ENCODE results near the gene ARL16. TPM values are rescaled to one million over a fixed set of nuclear protein-coding genes. Genes with fewer than 3 reads are reported as not detected.
A peak's percentile ranks its signal among the peaks of the same experiment; 100 is the strongest.

Gene ARL16
- polyA plus RNA-seq, 1 experiment = 44.7 TPM

DNA sequence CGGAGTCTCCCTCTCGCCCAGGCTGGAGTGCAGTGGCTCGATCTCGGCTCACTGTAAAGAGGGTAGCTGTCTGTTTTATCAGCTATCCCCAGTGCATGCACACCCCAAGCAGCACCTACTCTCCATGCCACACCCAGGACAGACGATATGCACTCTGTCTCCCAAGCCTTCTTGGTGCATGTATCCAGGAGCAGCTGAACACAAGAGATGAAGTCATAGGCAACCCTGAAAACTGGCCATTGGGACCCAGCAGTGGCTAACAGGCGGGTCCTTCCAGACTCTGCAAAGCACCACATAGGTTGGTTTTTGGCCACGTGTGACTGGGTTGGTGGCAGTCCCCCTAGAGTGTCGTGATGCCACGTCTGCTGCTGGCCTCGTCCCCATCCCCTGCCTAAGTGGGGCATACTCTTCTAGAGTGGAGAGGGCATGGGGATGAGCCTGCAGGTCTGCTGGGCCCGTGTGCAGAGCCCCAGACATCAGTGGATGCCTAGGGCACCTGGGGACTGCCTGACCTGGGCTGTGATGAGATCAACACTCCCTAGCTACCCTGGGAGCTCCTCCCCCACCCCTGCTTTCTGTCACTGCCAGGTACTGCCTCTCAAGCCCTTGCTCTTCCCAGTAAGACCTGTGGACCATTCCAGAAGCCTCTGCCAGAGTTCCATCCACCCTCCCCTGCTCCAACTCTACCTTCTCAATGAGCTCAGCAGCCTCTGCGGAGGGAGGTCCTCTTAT is 36.6 kb downstream of the ARL16 start:
- H3K4me3 ChIP-seq (ENCODE audit: low read depth, low read length) = no peak overlapping the region
- H3K27me3 ChIP-seq (ENCODE audit: control insufficient read depth, insufficient read depth, low read length) = peaks cover 10% of the 10 kb centered on the region
- no peak overlapping the region for H3K27ac ChIP-seq (ENCODE audit: low read depth, low read length)
- TF ChIP-seq, protein P1, sequence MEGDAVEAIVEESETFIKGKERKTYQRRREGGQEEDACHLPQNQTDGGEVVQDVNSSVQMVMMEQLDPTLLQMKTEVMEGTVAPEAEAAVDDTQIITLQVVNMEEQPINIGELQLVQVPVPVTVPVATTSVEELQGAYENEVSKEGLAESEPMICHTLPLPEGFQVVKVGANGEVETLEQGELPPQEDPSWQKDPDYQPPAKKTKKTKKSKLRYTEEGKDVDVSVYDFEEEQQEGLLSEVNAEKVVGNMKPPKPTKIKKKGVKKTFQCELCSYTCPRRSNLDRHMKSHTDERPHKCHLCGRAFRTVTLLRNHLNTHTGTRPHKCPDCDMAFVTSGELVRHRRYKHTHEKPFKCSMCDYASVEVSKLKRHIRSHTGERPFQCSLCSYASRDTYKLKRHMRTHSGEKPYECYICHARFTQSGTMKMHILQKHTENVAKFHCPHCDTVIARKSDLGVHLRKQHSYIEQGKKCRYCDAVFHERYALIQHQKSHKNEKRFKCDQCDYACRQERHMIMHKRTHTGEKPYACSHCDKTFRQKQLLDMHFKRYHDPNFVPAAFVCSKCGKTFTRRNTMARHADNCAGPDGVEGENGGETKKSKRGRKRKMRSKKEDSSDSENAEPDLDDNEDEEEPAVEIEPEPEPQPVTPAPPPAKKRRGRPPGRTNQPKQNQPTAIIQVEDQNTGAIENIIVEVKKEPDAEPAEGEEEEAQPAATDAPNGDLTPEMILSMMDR (IDR thresholded peaks at IDR 0.05; ENCODE audit: low read depth, low read length) = no peak
- no peak for DNase-seq (ENCODE audit: low read depth, low spot score)
- peaks cover 12% of the 10 kb centered on the region for H3K9me3 ChIP-seq (ENCODE audit: control insufficient read depth, insufficient read depth, low read length)
- ChIA-PET CTCF (no interaction called here), POLR2A (no interaction called here)

DNA sequence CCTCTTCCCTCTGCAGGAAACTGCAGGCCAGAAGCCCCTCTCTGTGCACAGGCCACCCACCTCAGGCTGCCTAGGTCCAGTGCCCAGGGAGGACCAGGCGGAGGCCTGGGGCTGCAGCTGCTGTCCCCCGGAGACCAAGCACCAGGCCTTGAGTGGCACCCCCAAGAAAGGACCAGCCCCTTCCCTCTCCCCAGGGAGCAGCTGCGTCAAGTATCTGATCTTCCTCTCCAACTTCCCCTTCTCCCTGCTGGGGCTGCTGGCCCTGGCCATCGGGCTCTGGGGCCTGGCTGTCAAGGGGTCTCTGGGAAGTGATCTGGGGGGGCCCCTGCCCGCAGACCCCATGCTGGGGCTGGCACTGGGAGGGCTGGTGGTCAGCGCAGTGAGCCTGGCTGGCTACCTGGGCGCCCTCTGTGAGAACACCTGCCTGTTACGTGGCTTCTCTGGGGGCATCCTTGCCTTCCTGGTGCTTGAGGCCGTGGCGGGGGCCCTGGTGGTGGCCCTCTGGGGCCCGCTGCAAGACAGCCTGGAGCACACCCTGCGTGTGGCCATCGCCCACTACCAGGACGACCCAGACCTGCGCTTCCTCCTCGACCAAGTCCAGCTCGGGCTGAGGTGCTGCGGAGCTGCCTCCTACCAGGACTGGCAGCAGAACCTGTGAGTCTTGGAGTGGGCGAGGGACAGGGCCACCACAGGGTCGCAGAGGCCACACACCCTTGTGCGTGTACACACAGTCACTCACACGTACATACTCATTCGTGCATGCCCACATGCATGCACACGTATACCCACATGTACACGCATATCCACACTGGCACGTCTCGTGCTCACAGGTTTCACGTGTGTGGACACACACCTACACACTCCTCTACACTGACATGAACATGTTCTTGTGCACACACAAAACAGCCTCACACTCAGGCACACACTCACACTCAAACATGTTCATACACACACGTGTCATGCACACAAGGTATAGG is 38.3 kb downstream of the ARL16 start:
- no peak for DNase-seq (ENCODE audit: low read depth, low spot score)
- Histone ChIP-seq H3K27ac (ENCODE audit: low read depth, low read length) (no peak overlapping the region), H3K27me3 (ENCODE audit: control insufficient read depth, insufficient read depth, low read length) (peaks cover 10% of the 10 kb centered on the region), H3K9me3 (ENCODE audit: control insufficient read depth, insufficient read depth, low read length) (peaks cover 12% of the 10 kb centered on the region), H3K4me3 (ENCODE audit: low read depth, low read length) (no peak overlapping the region)
- TF ChIP-seq, protein P1 (IDR thresholded peaks at IDR 0.05; ENCODE audit: low read depth, low read length) = no peak
- CTCF ChIA-PET = no interaction called here
- POLR2A ChIA-PET = no interaction called here

DNA sequence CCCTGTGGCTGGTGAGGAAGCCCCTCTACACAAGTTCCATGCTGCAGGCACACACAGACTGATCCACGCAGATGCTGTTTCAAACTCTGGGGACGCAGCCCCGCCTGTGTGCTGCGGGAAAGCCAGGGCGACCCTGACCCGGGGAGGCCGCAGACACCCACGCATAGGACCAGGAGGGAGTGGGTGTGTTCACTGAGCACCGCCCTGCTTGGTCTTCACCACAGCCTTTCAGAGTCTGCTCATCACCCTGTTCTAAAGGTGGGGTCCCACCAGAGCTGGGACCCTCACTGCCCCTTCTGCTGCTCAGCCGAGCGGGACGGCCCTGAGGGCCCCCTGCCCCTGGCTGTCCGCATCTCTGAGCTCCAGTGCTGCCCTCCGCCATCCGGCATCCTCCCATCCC is 39.1 kb downstream of the ARL16 start:
- TF ChIP-seq, protein P1 (IDR thresholded peaks at IDR 0.05; ENCODE audit: low read depth, low read length) = no peak
- ChIA-PET POLR2A (no interaction called here), CTCF (no interaction called here)
- Histone ChIP-seq H3K4me3 (ENCODE audit: low read depth, low read length) (no peak overlapping the region), H3K27me3 (ENCODE audit: control insufficient read depth, insufficient read depth, low read length) (peaks cover 10% of the 10 kb centered on the region), H3K27ac (ENCODE audit: low read depth, low read length) (no peak overlapping the region), H3K9me3 (ENCODE audit: control insufficient read depth, insufficient read depth, low read length) (peaks cover 12% of the 10 kb centered on the region)
- DNase-seq (ENCODE audit: low read depth, low spot score) = no peak

DNA sequence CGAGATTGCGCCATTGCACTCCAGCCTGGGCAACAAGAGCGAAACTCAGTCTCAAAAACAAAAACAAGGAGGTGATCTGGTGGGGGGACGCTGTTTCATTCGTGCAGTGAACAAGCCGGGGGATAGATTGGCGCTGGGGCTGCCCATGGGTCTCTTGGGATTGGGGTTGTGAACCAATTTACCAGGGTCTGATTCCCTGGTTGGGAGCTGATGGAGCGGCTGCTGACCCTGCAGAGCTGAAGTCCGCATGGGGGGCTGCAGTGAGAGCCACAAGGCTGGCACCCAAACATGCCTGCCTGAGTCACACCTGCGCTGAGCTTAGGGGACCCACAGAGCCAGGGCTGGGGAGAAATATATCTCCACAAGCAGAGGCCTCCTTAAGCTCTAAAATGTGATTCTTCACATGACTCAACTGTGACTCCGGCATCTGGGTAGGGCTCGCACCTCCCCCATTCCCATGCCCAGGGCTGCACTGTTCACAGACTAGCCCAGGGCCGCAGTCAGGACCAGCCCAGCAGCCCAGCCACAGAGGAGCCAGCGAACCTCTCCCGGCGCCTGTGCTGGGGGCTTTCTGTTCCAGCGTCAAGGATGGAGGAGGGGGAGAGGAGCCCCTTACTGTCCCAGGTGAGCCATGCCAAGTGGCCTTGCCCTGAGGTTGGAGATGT is 41.6 kb downstream of the ARL16 start:
- peak overlapping the region; percentile 20; the same call in 1 of the 2 replicates for H3K4me3 ChIP-seq (ENCODE audit: low read depth, low read length)
- ChIA-PET CTCF (no interaction called here), POLR2A (interaction anchor here (0.6 to 1.1 kb wide), 2 partner anchors 24 to 38 kb away, joined by 3 to 5 read pairs; no protein-coding TSS in a partner anchor)
- peak; percentile 29 for DNase-seq (ENCODE audit: low read depth, low spot score)
- H3K27me3 ChIP-seq (ENCODE audit: control insufficient read depth, insufficient read depth, low read length) = no peaks in the 10 kb centered on the region
- TF ChIP-seq, protein P1 (IDR thresholded peaks at IDR 0.05; ENCODE audit: low read depth, low read length) = no peak
- H3K9me3 ChIP-seq (ENCODE audit: control insufficient read depth, insufficient read depth, low read length) = no peaks in the 10 kb centered on the region
- H3K27ac ChIP-seq (ENCODE audit: low read depth, low read length) = peak overlapping the region; percentile 78

All from AG04450 (cell line).